Stromal cell of bone marrow (primary cell): Measurements from ENCODE around the gene IL19.

ENCODE experiments used
- DNase-seq: peaks from one replicate; pipeline ENCODE4 v3.0.0-alpha.2; 2012; ENCODE audit warnings: low read depth

IL19 gene

GRCh38 chr1:206800891-206801290 lies 30.3 kb downstream of the IL19 start:
- DNase-seq: no peak

- DNase-seq: no peak
Observed at GRCh38 chr1:206801467-206801866, 30.9 kb downstream of the IL19 start.

- no peak for DNase-seq
Observed at GRCh38 chr1:206802401-206802800, 31.8 kb downstream of the IL19 start.

- no peak for DNase-seq
Observed at GRCh38 chr1:206803221-206803730, 32.7 kb downstream of the IL19 start.

- no peak for DNase-seq
Observed at GRCh38 chr1:206804156-206804737, 33.7 kb downstream of the IL19 start.

GRCh38 chr1:206805357-206805756 lies 34.8 kb downstream of the IL19 start:
- DNase-seq: no peak

GRCh38 chr1:206808615-206809014 lies 38.0 kb downstream of the IL19 start:
- DNase-seq: no peak

- no peak for DNase-seq
Observed at GRCh38 chr1:206809504-206810084, 39.0 kb downstream of the IL19 start.

GRCh38 chr1:206812471-206812870 lies 41.9 kb downstream of the IL19 start:
- no peak for DNase-seq

GRCh38 chr1:206814716-206815341 lies 44.3 kb downstream of the IL19 start:
- DNase-seq: peak; percentile 38

GRCh38 chr1:206816390-206817287 lies 46.1 kb downstream of the IL19 start:
- DNase-seq: no peak

GRCh38 chr1:206821493-206821892 lies 50.9 kb downstream of the IL19 start:
- no peak for DNase-seq

GRCh38 chr1:206823727-206824126 lies 53.2 kb downstream of the IL19 start:
- DNase-seq: no peak

- DNase-seq: no peak
Observed at GRCh38 chr1:206824331-206824730, 53.8 kb downstream of the IL19 start.

- DNase-seq: no peak
Observed at GRCh38 chr1:206826394-206826793, 55.8 kb downstream of the IL19 start.

- no peak for DNase-seq
Observed at GRCh38 chr1:206828061-206828460, 57.5 kb downstream of the IL19 start.

GRCh38 chr1:206828765-206829164 lies 58.2 kb downstream of the IL19 start:
- DNase-seq: no peak

- DNase-seq: no peak
Observed at GRCh38 chr1:206829282-206829681, 58.7 kb downstream of the IL19 start.

- DNase-seq: no peak
Observed at GRCh38 chr1:206829875-206830274, 59.3 kb downstream of the IL19 start.

- DNase-seq: no peak
Observed at GRCh38 chr1:206831650-206832049, 61.1 kb downstream of the IL19 start.

GRCh38 chr1:206832352-206832880 lies 61.8 kb downstream of the IL19 start:
- no peak for DNase-seq

- DNase-seq: no peak
Observed at GRCh38 chr1:206833106-206833680, 62.6 kb downstream of the IL19 start.
